Prostate gland (tissue), 2 donors: ENCODE data around the gene EHBP1L1.

Experiments used
- CTCF ChIP-seq, 4 experiments: fragments of 200-600 bp in 2 of 4; fragments of 450-650 bp in 2 of 4; sonication (generic) in 2 of 4; IDR thresholded peaks; 1 replicate in 3 of 4; 2 replicates in 1 of 4; pipeline ENCODE4 v1.5.1; 2016 to 2019; ENCODE audit warnings: antibody characterized with exemption in 4 of 4, mild to moderate bottlenecking in 2 of 4, moderate library complexity in 2 of 4
- POLR2AphosphoS5 ChIP-seq: sonication (generic); formaldehyde crosslinking; IDR thresholded peaks from one replicate; pipeline ENCODE4 v1.6.1; 2017; ENCODE audit warnings: antibody characterized with exemption

- TF ChIP-seq POLR2AphosphoS5 (no peak), CTCF (IDR thresholded peaks at IDR 0.05) (no peak)
Observed at GRCh38 chr11:65622011-65622410, 46.2 kb downstream of the EHBP1L1 start.
